ENCODE results near the gene BDH1. TPM values are rescaled to one million over a fixed set of nuclear protein-coding genes. Genes with fewer than 3 reads are reported as not detected.
"Not testable (repeated sequence)": the region's sequence is repeated elsewhere in the genome, so short reads cannot be mapped to it uniquely, and the experiment has no call there.

The BDH1 gene
- total RNA-seq, 6 donors from 2014 or later: 13.5 to 30.4 (median 23.0) TPM

- 67 to 88% methylated on average over 4 of the region's 6 CpGs for WGBS, 2 donors
- Histone ChIP-seq H3K36me3 (no peaks in the 10 kb centered on the region), H3K27ac (no peak overlapping the region), H3K9me3 (no peaks in the 10 kb centered on the region), H3K27me3 (no peaks in the 10 kb centered on the region), H3K4me1 (peaks cover 7 to 24% (median 12%) of the 10 kb centered on the region in 4 donors), H3K4me3 (no peak overlapping the region)
- no peak for TF ChIP-seq EP300 (IDR thresholded peaks at IDR 0.05)
- no peak for TF ChIP-seq CTCF (IDR thresholded peaks at IDR 0.05)
- no peak for TF ChIP-seq POLR2A (IDR thresholded peaks at IDR 0.05)
- no peak for TF ChIP-seq POLR2AphosphoS5 (IDR thresholded peaks at IDR 0.05)
- DNase-seq (no peak), ATAC-seq (ENCODE audit: low FRiP score in 2 of 2) (no peak)
These were observed 36.8 kb downstream of the BDH1 start for GRCh38 chr3:197518881-197519421.

- 56% methylated on average over 5 of the region's 10 CpGs; no CpG with 5 or more reads in 1 of the 2 donors for WGBS, 2 donors
- peaks cover 7 to 24% (median 12%) of the 10 kb centered on the region in 4 donors for H3K4me1 ChIP-seq
- not testable (repeated sequence) for DNase-seq; H3K36me3 ChIP-seq; H3K4me3 ChIP-seq; ATAC-seq (ENCODE audit: low FRiP score in 2 of 2); H3K27me3 ChIP-seq; H3K27ac ChIP-seq; H3K9me3 ChIP-seq
These were observed 37.7 kb downstream of the BDH1 start for GRCh38 chr3:197517922-197518683.

GRCh38 chr3:197516890-197517606, 38.7 kb downstream of the BDH1 start:
- Histone ChIP-seq H3K4me1 (peaks cover 6 to 14% (median 11%) of the 10 kb centered on the region in 4 donors), H3K27ac (peak overlapping the region in 1 of 4 donors; percentile 11)
- not testable (repeated sequence) for H3K4me3 ChIP-seq; H3K27me3 ChIP-seq; DNase-seq; H3K36me3 ChIP-seq; ATAC-seq (ENCODE audit: low FRiP score in 2 of 2); H3K9me3 ChIP-seq
- 36 to 49% methylated on average over 9 of the region's 12 CpGs for WGBS, 2 donors

GRCh38 chr3:197516517-197516889, 39.3 kb downstream of the BDH1 start:
- 82 to 86% methylated on average over 6 of the region's 6 CpGs for WGBS, 2 donors
- Histone ChIP-seq H3K27ac (no peak overlapping the region), H3K9me3 (no peaks in the 10 kb centered on the region), H3K4me3 (no peak overlapping the region), H3K27me3 (no peaks in the 10 kb centered on the region), H3K36me3 (peaks cover 0 to 3% (median 0%) of the 10 kb centered on the region in 4 donors), H3K4me1 (peaks cover 4 to 10% (median 8%) of the 10 kb centered on the region in 4 donors)
- peak in 1 of 2 donors; percentile 34 for ATAC-seq (ENCODE audit: low FRiP score in 2 of 2)
- no peak for TF ChIP-seq POLR2AphosphoS5 (IDR thresholded peaks at IDR 0.05)
- TF ChIP-seq POLR2A (IDR thresholded peaks at IDR 0.05): no peak
- TF ChIP-seq CTCF (IDR thresholded peaks at IDR 0.05): no peak
- no peak for TF ChIP-seq EP300 (IDR thresholded peaks at IDR 0.05)
- no peak for DNase-seq

- peaks cover 2 to 10% (median 5%) of the 10 kb centered on the region in 4 donors for H3K4me1 ChIP-seq
- H3K27me3 ChIP-seq: no peaks in the 10 kb centered on the region
- H3K4me3 ChIP-seq: no peak overlapping the region
- WGBS, 2 donors: 81 to 84% methylated on average over 10 of the region's 10 CpGs
- ATAC-seq (ENCODE audit: low FRiP score in 2 of 2) (no peak), DNase-seq (no peak)
- no peak overlapping the region for H3K27ac ChIP-seq
- TF ChIP-seq CTCF (IDR thresholded peaks at IDR 0.05) (no peak), POLR2A (IDR thresholded peaks at IDR 0.05) (no peak), EP300 (IDR thresholded peaks at IDR 0.05) (no peak), POLR2AphosphoS5 (IDR thresholded peaks at IDR 0.05) (no peak)
- H3K9me3 ChIP-seq: no peaks in the 10 kb centered on the region
- peaks cover 0 to 3% (median 0%) of the 10 kb centered on the region in 4 donors for H3K36me3 ChIP-seq
These were observed 40.9 kb downstream of the BDH1 start for GRCh38 chr3:197514786-197515355.

All from upper lobe of left lung (tissue), 6 donors.